Chondrocyte (in vitro differentiated cells): ENCODE measurements around the gene VKORC1. TPM values are rescaled to one million over a fixed set of nuclear protein-coding genes. Genes with fewer than 3 reads are reported as not detected.
A peak's percentile ranks its signal among the peaks of the same experiment; 100 is the strongest.

Experiments
- DNase-seq: peaks from one replicate; pipeline ENCODE4 v3.0.0; 2021; ENCODE audit warnings: mixed read lengths, low spot score
- H3K27ac Mint-ChIP-seq: one replicate; pipeline ENCODE4 v1.8.0; 2021; ENCODE audit warnings: mild to moderate bottlenecking, moderate library complexity, mixed read lengths; ENCODE audit not compliant: unreplicated experiment
- H3K27me3 Mint-ChIP-seq: 2 replicates; pipeline ENCODE4 v1.8.0; 2021; ENCODE audit warnings: low read depth, mixed read lengths
- H3K36me3 Mint-ChIP-seq: 2 replicates; pipeline ENCODE4 v1.8.0; 2021; ENCODE audit warnings: low read depth, mixed read lengths
- H3K4me1 Mint-ChIP-seq: 2 replicates; pipeline ENCODE4 v1.8.0; 2021; ENCODE audit warnings: low read depth, mild to moderate bottlenecking, mixed read lengths
- H3K4me3 Mint-ChIP-seq: one replicate; pipeline ENCODE4 v1.8.0; 2021; ENCODE audit warnings: mild to moderate bottlenecking, moderate library complexity, mixed read lengths; ENCODE audit not compliant: unreplicated experiment
- H3K9me3 Mint-ChIP-seq: 2 replicates; pipeline ENCODE4 v1.8.0; 2021; ENCODE audit warnings: low read depth, mixed read lengths
- total RNA-seq: library from RNA; stranded (reverse); gene quantifications from 3 replicates; pipeline ENCODE4 v1.2.1, GENCODE V29; 2021
- TF ChIP-seq, protein P1 (sequence below): fragments of 200-600 bp; sonication (generic); IDR thresholded peaks from 2 replicates; pipeline ENCODE4 v1.5.0; 2021; ENCODE audit warnings: antibody characterized with exemption, mild to moderate bottlenecking, moderate library complexity

VKORC1 gene
- total RNA-seq, 1 donor from 2014 or later: 199 TPM

DNA sequence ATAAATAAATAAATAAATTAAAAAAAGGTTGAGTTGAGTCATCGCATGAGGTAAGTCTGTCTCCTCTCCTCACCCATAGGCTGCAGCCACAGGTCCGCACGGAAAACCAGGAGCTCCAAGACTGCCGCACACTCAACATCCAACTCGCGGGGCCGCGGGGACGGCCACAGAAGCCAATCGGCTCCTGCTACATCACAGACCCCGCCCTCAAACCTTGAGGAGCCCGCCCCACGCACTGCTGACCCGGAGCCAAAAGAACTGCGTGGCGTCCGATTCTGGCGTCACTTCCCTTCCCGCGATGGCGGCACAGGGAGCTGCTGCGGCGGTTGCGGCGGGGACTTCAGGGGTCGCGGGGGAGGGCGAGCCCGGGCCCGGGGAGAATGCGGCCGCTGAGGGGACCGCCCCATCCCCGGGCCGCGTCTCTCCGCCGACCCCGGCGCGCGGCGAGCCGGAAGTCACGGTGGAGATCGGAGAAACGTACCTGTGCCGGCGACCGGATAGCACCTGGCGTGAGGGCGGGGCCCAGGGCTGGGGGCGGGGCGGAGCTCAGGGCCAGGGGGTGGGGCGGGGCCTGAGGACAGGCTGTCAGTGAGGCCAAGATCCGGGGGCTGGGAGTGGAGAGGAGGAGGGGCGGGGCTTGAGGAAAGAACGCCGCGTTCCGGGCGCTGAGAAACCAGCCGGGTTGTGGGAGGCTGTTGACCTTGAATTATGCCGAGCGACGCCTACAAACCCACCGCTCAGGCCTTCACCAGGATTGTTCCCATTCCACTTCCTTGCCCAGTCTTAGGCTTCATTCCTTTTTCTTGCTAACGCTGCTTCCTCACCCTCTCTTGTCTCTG is 23.0 kb upstream of the VKORC1 start, which contains the start of gene KAT8:
KAT8 (plus strand) TSS at position 281 of the 839 bp plus-strand sequence; CDS start at position 299, 18 bp downstream.
- no peaks in the 10 kb centered on the region for H3K27me3 Mint-ChIP-seq
- H3K4me1 Mint-ChIP-seq: peaks cover 13% of the 10 kb centered on the region
- H3K36me3 Mint-ChIP-seq: peaks cover 10% of the 10 kb centered on the region
- peak within 1 kb of the TSS; percentile 94 for H3K4me3 Mint-ChIP-seq
- H3K9me3 Mint-ChIP-seq: no peaks in the 10 kb centered on the region
- peak within 1 kb of the TSS; percentile 98 for H3K27ac Mint-ChIP-seq
- peak; percentile 99 for DNase-seq
- TF ChIP-seq, protein P1, sequence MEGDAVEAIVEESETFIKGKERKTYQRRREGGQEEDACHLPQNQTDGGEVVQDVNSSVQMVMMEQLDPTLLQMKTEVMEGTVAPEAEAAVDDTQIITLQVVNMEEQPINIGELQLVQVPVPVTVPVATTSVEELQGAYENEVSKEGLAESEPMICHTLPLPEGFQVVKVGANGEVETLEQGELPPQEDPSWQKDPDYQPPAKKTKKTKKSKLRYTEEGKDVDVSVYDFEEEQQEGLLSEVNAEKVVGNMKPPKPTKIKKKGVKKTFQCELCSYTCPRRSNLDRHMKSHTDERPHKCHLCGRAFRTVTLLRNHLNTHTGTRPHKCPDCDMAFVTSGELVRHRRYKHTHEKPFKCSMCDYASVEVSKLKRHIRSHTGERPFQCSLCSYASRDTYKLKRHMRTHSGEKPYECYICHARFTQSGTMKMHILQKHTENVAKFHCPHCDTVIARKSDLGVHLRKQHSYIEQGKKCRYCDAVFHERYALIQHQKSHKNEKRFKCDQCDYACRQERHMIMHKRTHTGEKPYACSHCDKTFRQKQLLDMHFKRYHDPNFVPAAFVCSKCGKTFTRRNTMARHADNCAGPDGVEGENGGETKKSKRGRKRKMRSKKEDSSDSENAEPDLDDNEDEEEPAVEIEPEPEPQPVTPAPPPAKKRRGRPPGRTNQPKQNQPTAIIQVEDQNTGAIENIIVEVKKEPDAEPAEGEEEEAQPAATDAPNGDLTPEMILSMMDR: peak; percentile 14

- Mint-ChIP-seq H3K4me1 (peaks cover 20% of the 10 kb centered on the region), H3K4me3 (no peak overlapping the region), H3K9me3 (no peaks in the 10 kb centered on the region), H3K27me3 (no peaks in the 10 kb centered on the region), H3K36me3 (peaks cover 16% of the 10 kb centered on the region), H3K27ac (peak overlapping the region; percentile 32)
- DNase-seq: no peak
- TF ChIP-seq, protein P1: no peak
Observed at GRCh38 chr16:31114468-31114867, 19.9 kb upstream of the VKORC1 start.

GRCh38 chr16:31113121-31114120 is 18.8 kb upstream of the VKORC1 start:
- no peak for DNase-seq
- Mint-ChIP-seq H3K4me1 (peaks cover 18% of the 10 kb centered on the region), H3K4me3 (no peak overlapping the region), H3K9me3 (no peaks in the 10 kb centered on the region), H3K27me3 (no peaks in the 10 kb centered on the region), H3K36me3 (peaks cover 14% of the 10 kb centered on the region), H3K27ac (peak overlapping the region; percentile 59)
- TF ChIP-seq, protein P1: no peak

DNA sequence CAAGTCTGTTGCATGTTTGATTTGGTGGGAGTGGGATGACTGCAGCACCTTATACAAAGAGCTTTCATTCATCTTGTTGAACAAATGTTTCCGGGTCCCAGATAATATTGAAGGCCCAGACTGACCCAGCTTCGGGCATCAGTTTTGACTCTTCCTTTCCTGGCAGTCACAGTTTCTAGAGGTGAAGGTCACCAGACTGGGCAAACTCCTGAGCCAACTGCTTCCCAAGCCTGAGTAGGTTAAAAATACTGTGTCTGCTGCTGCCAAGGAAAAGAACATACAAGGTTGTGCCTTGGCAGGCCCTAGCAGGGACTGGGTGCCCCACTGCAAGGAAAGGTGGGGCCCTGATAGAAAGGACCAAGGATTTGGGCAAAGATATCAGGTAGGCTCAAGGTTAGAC is 18.1 kb upstream of the VKORC1 start:
- TF ChIP-seq, protein P1: no peak
- no peak for DNase-seq
- H3K4me3 Mint-ChIP-seq: no peak overlapping the region
- H3K4me1 Mint-ChIP-seq: peaks cover 16% of the 10 kb centered on the region
- no peaks in the 10 kb centered on the region for H3K9me3 Mint-ChIP-seq
- H3K36me3 Mint-ChIP-seq: peaks cover 14% of the 10 kb centered on the region
- no peak overlapping the region for H3K27ac Mint-ChIP-seq
- H3K27me3 Mint-ChIP-seq: no peaks in the 10 kb centered on the region
